ENCODE data around the gene ENTPD8. TPM values are rescaled to one million over a fixed set of nuclear protein-coding genes. Genes with fewer than 3 reads are reported as not detected.

Gene ENTPD8
- total RNA-seq, 1 experiment from 2014 or later, result not detected

DNA sequence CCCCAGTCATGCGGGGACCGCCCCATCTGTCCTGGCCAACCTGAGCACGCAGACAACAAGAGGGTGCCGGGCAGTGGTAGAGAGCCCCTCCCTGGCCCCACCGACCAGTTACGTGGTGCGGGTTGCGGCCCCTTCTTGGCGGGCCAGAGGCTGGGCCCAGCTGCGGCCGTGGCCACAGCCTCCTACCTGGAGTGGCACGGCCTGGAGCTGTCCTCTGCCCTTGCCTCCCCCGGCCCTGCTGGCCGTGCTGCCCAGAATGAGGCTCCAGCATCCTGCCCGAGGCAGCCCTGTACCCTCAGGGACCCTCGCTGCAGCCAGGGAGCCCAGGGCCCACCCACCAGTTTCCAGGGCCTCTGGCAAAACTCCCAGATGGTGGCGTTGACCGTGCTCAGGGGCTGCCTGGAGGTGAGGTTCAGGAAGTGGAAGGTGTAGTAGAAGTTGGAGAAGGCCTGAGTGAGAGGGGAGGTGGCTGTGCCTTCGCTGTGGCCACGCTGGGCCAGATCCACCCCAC is 5.7 kb downstream of the ENTPD8 start:
- TF ChIP-seq EZH2 (IDR thresholded peaks at IDR 0.05; ENCODE audit: low read length, unreplicated experiment) (no peak), EZH2phosphoT487 (IDR thresholded peaks at IDR 0.05; ENCODE audit: borderline replicate concordance, low read length) (no peak)
- TF ChIP-seq, protein P1, sequence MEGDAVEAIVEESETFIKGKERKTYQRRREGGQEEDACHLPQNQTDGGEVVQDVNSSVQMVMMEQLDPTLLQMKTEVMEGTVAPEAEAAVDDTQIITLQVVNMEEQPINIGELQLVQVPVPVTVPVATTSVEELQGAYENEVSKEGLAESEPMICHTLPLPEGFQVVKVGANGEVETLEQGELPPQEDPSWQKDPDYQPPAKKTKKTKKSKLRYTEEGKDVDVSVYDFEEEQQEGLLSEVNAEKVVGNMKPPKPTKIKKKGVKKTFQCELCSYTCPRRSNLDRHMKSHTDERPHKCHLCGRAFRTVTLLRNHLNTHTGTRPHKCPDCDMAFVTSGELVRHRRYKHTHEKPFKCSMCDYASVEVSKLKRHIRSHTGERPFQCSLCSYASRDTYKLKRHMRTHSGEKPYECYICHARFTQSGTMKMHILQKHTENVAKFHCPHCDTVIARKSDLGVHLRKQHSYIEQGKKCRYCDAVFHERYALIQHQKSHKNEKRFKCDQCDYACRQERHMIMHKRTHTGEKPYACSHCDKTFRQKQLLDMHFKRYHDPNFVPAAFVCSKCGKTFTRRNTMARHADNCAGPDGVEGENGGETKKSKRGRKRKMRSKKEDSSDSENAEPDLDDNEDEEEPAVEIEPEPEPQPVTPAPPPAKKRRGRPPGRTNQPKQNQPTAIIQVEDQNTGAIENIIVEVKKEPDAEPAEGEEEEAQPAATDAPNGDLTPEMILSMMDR (conservative IDR thresholded peaks at IDR 0.05; ENCODE audit: low read depth, low read length), result no peak
- intact Hi-C loops (cut with micrococcal nuclease), result no loop called here
- ATAC-seq, result no peak; the same call in 1 of the 2 replicates

DNA sequence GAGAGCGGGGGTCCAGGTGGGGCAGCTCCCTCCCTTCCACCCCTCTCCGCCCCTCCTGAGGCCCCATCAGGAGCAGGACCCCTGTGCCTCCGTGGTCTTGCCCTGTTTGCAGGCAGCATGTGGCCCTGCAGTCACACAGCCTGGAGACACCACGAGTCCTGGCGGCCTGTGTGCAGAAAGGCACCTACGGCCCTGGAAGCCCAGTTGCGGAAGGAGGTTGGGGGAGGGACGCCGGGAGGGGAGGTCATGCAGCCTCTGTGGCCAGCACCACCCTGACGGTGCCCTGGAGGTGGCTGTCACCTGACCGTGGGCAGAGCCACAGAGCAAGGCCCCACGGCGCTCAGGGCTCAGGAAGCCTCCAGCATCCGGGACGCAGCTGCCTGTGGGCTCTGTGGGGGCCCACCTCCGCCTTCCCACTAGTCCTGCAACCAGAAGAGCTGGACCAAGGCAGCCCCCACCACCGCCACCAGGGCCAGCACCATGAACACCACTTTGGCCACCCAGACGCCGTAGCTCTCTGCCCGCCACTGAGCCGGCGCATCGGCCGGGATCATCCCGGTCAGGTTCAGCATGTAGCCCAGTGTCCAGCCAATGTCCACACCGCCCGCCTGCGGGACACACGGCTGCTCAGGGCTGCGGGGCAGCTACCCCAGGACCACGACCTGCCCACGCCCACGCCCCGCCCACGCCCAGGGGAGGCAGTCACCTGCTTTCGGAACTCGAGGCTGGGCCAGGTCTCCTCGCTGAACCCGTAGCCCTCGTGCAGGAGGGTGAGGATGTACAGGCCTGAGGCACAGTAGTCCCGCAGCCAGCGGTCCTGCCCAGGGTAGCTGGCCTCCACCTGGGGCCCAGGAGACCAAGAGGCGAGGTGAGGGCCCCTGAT is 6.4 kb downstream of the ENTPD8 start:
- intact Hi-C loops (cut with micrococcal nuclease), result no loop called here
- H3K4me3 ChIP-seq (ENCODE audit: low read length), result no peak overlapping the region
- H3F3A ChIP-seq (ENCODE audit: low read length, unreplicated experiment), result no peaks in the 10 kb centered on the region
- no peak overlapping the region for H3K4me2 ChIP-seq (ENCODE audit: low read length)
- ChIA-PET POLR2A (ENCODE audit: unreplicated experiment) (no interaction called here), CTCF (no interaction called here)
- ATAC-seq (no peak), DNase-seq (no peak)
- H3K9me3 ChIP-seq (ENCODE audit: low read length), result no peaks in the 10 kb centered on the region
- H3K36me3 ChIP-seq (ENCODE audit: low read depth, low read length), result no peaks in the 10 kb centered on the region
- H3K9me2 ChIP-seq (replicated peaks; ENCODE audit: low read length), result no peaks in the 10 kb centered on the region
- H4K20me1 ChIP-seq (ENCODE audit: low read length), result no peaks in the 10 kb centered on the region
- H3K27ac ChIP-seq (ENCODE audit: low read length), result no peak overlapping the region
- H3K4me1 ChIP-seq (ENCODE audit: insufficient read depth, low read length), result peaks cover 12% of the 10 kb centered on the region
- H2AFZ ChIP-seq (ENCODE audit: low read length), result no peak overlapping the region
- TF ChIP-seq EZH2 (IDR thresholded peaks at IDR 0.05; ENCODE audit: low read length, unreplicated experiment) (no peak), EZH2phosphoT487 (IDR thresholded peaks at IDR 0.05; ENCODE audit: borderline replicate concordance, low read length) (no peak)
- TF ChIP-seq, protein P1 (conservative IDR thresholded peaks at IDR 0.05; ENCODE audit: low read depth, low read length), result no peak
- H3K79me2 ChIP-seq (ENCODE audit: low read length), result no peaks in the 10 kb centered on the region
- no peak overlapping the region for H3K9ac ChIP-seq (ENCODE audit: low read length)
- H3K27me3 ChIP-seq (ENCODE audit: low read length), result no peaks in the 10 kb centered on the region
- no TSS peak for BruUV-seq (replicated peaks)

More for the DNA sequence above, 5.7 kb downstream of the ENTPD8 start:
- Histone ChIP-seq H2AFZ (ENCODE audit: low read length) (peak overlapping the region; percentile 14; the same call in 1 of the 2 replicates), H3K9me2 (replicated peaks; ENCODE audit: low read length) (no peaks in the 10 kb centered on the region), H3K27me3 (ENCODE audit: low read length) (no peaks in the 10 kb centered on the region), H3K9me3 (ENCODE audit: low read length) (no peaks in the 10 kb centered on the region), H3K4me1 (ENCODE audit: insufficient read depth, low read length) (peaks cover 12% of the 10 kb centered on the region), H3K4me3 (ENCODE audit: low read length) (0 out of 2 replicates have a peak overlapping the region, but pooled peaks have one; percentile 23), H4K20me1 (ENCODE audit: low read length) (no peaks in the 10 kb centered on the region), H3K79me2 (ENCODE audit: low read length) (no peaks in the 10 kb centered on the region), H3K9ac (ENCODE audit: low read length) (peak overlapping the region; percentile 24; the same call in 1 of the 2 replicates), H3K36me3 (ENCODE audit: low read depth, low read length) (no peaks in the 10 kb centered on the region), H3K27ac (ENCODE audit: low read length) (no peak overlapping the region), H3K4me2 (ENCODE audit: low read length) (peak overlapping the region; percentile 68), H3F3A (ENCODE audit: low read length, unreplicated experiment) (no peaks in the 10 kb centered on the region)
- ChIA-PET POLR2A (ENCODE audit: unreplicated experiment) (no interaction called here), CTCF (no interaction called here)
- DNase-seq, result no peak
- no TSS peak for BruUV-seq (replicated peaks)
